Endometrium (tissue), 2 donors: ENCODE data around the gene FANCE.

Experiments used
- FAIRE-seq: peaks from 2 replicates; lab custom pipeline; 2012; peaks lifted over from hg19 to GRCh38; lab: Jason Lieb, UNC
- donor health status: control.
- donor health status: control.

FANCE gene

GRCh38 chr6:35452183-35453090 lies at the start of gene FANCE:
Gene FANCE (plus strand): TSS chr6:35452338. CDS start chr6:35452546, 208 bp downstream.
- no peak for FAIRE-seq

- FAIRE-seq = no peak
Measured at GRCh38 chr6:35402856-35403191, 49.3 kb upstream of the FANCE start.

GRCh38 chr6:35403544-35404442 lies 48.3 kb upstream of the FANCE start:
- no peak for FAIRE-seq

GRCh38 chr6:35406711-35407485 lies 45.2 kb upstream of the FANCE start:
- no peak for FAIRE-seq

- FAIRE-seq = no peak
Measured at GRCh38 chr6:35409245-35409644, 42.9 kb upstream of the FANCE start.

GRCh38 chr6:35410131-35410530 lies 42.0 kb upstream of the FANCE start:
- no peak for FAIRE-seq

GRCh38 chr6:35411066-35411465 lies 41.1 kb upstream of the FANCE start:
- FAIRE-seq = no peak

- no peak for FAIRE-seq
Measured at GRCh38 chr6:35412102-35412501, 40.0 kb upstream of the FANCE start.

GRCh38 chr6:35413911-35414310 lies 38.2 kb upstream of the FANCE start:
- FAIRE-seq = no peak

- FAIRE-seq = no peak
Measured at GRCh38 chr6:35415065-35415891, 36.9 kb upstream of the FANCE start.

GRCh38 chr6:35417979-35418661 lies 34.0 kb upstream of the FANCE start:
- no peak for FAIRE-seq

- no peak for FAIRE-seq
Measured at GRCh38 chr6:35419417-35419816, 32.7 kb upstream of the FANCE start.

GRCh38 chr6:35419961-35420360 lies 32.2 kb upstream of the FANCE start:
- FAIRE-seq = no peak

- no peak for FAIRE-seq
Measured at GRCh38 chr6:35425284-35425683, 26.9 kb upstream of the FANCE start.

- FAIRE-seq = no peak
Measured at GRCh38 chr6:35426074-35426473, 26.1 kb upstream of the FANCE start.

- no peak for FAIRE-seq
Measured at GRCh38 chr6:35427435-35427834, 24.7 kb upstream of the FANCE start.

GRCh38 chr6:35427851-35428321 lies 24.3 kb upstream of the FANCE start:
- no peak for FAIRE-seq

GRCh38 chr6:35428421-35429149 lies 23.6 kb upstream of the FANCE start:
- no peak for FAIRE-seq

GRCh38 chr6:35429463-35429862 lies 22.7 kb upstream of the FANCE start:
- no peak for FAIRE-seq

- no peak for FAIRE-seq
Measured at GRCh38 chr6:35432291-35432690, 19.8 kb upstream of the FANCE start.
